ENCODE results near the gene HMMR.

Gene HMMR

GRCh38 chr5:163458778-163459385 is 1.6 kb upstream of the HMMR start:
- Histone ChIP-seq H3K36me3 (ENCODE audit: control insufficient read depth in 1 of 2, insufficient read depth in 2 of 2, low read length in 2 of 2) (peaks cover 4 to 25% of the 10 kb centered on the region in 2 donors), H3K27ac (ENCODE audit: low read length) (peak overlapping the region; percentile 99), H3K27me3 (ENCODE audit: low read depth, low read length) (no peaks in the 10 kb centered on the region), H3K4me3 (ENCODE audit: low read depth in 1 of 2, low read length in 2 of 2) (peak overlapping the region; percentile 77 to 84), H3K4me1 (ENCODE audit: control insufficient read depth in 1 of 2, insufficient read depth in 2 of 2, low read length in 2 of 2) (peaks cover 5 to 25% of the 10 kb centered on the region in 2 donors), H3K9me3 (ENCODE audit: control insufficient read depth in 1 of 2, low read length in 2 of 2) (no peaks in the 10 kb centered on the region)

- Histone ChIP-seq H3K27ac (ENCODE audit: low read length) (peak overlapping the region; percentile 99), H3K4me1 (ENCODE audit: control insufficient read depth in 1 of 2, insufficient read depth in 2 of 2, low read length in 2 of 2) (peaks cover 5 to 25% of the 10 kb centered on the region in 2 donors), H3K36me3 (ENCODE audit: control insufficient read depth in 1 of 2, insufficient read depth in 2 of 2, low read length in 2 of 2) (peaks cover 4 to 23% of the 10 kb centered on the region in 2 donors), H3K9me3 (ENCODE audit: control insufficient read depth in 1 of 2, low read length in 2 of 2) (no peaks in the 10 kb centered on the region), H3K27me3 (ENCODE audit: low read depth, low read length) (no peaks in the 10 kb centered on the region), H3K4me3 (ENCODE audit: low read depth in 1 of 2, low read length in 2 of 2) (peak overlapping the region; percentile 77 to 84)
These were observed 992 bp upstream of the HMMR start for GRCh38 chr5:163459462-163459818.

- peak within 1 kb of the TSS; percentile 99 for H3K27ac ChIP-seq (ENCODE audit: low read length)
- H3K36me3 ChIP-seq (ENCODE audit: control insufficient read depth in 1 of 2, insufficient read depth in 2 of 2, low read length in 2 of 2): peaks cover 4 to 18% of the 10 kb centered on the region in 2 donors
- no peaks in the 10 kb centered on the region for H3K27me3 ChIP-seq (ENCODE audit: low read depth, low read length)
- H3K9me3 ChIP-seq (ENCODE audit: control insufficient read depth in 1 of 2, low read length in 2 of 2): no peaks in the 10 kb centered on the region
- peak within 1 kb of the TSS; percentile 77 to 84 for H3K4me3 ChIP-seq (ENCODE audit: low read depth in 1 of 2, low read length in 2 of 2)
- H3K4me1 ChIP-seq (ENCODE audit: control insufficient read depth in 1 of 2, insufficient read depth in 2 of 2, low read length in 2 of 2): peaks cover 5 to 25% of the 10 kb centered on the region in 2 donors
These were observed 442 bp upstream of the HMMR start, which contains the start of gene NUDCD2 for GRCh38 chr5:163459819-163460561. Gene NUDCD2 (minus strand): TSS chr5:163460102. CDS start chr5:163460050, 52 bp downstream.

- Histone ChIP-seq H3K27ac (ENCODE audit: low read length) (no peak overlapping the region), H3K36me3 (ENCODE audit: control insufficient read depth in 1 of 2, insufficient read depth in 2 of 2, low read length in 2 of 2) (peaks cover 0 to 3% of the 10 kb centered on the region in 2 donors), H3K27me3 (ENCODE audit: low read depth, low read length) (no peaks in the 10 kb centered on the region), H3K4me1 (ENCODE audit: control insufficient read depth in 1 of 2, insufficient read depth in 2 of 2, low read length in 2 of 2) (peaks cover 5 to 23% of the 10 kb centered on the region in 2 donors), H3K4me3 (ENCODE audit: low read depth in 1 of 2, low read length in 2 of 2) (no peak overlapping the region), H3K9me3 (ENCODE audit: control insufficient read depth in 1 of 2, low read length in 2 of 2) (no peaks in the 10 kb centered on the region)
These were observed 2.6 kb downstream of the HMMR start for GRCh38 chr5:163463063-163463435.

- no peaks in the 10 kb centered on the region for H3K27me3 ChIP-seq (ENCODE audit: low read depth, low read length)
- no peak overlapping the region for H3K4me3 ChIP-seq (ENCODE audit: low read depth in 1 of 2, low read length in 2 of 2)
- no peaks in the 10 kb centered on the region for H3K4me1 ChIP-seq (ENCODE audit: control insufficient read depth in 1 of 2, insufficient read depth in 2 of 2, low read length in 2 of 2)
- no peak overlapping the region for H3K27ac ChIP-seq (ENCODE audit: low read length)
- no peaks in the 10 kb centered on the region for H3K9me3 ChIP-seq (ENCODE audit: control insufficient read depth in 1 of 2, low read length in 2 of 2)
- H3K36me3 ChIP-seq (ENCODE audit: control insufficient read depth in 1 of 2, insufficient read depth in 2 of 2, low read length in 2 of 2): no peaks in the 10 kb centered on the region
These were observed 7.2 kb downstream of the HMMR start for GRCh38 chr5:163467682-163468081.

- H3K9me3 ChIP-seq (ENCODE audit: control insufficient read depth in 1 of 2, low read length in 2 of 2): no peaks in the 10 kb centered on the region
- no peak overlapping the region for H3K27ac ChIP-seq (ENCODE audit: low read length)
- no peaks in the 10 kb centered on the region for H3K27me3 ChIP-seq (ENCODE audit: low read depth, low read length)
- H3K4me1 ChIP-seq (ENCODE audit: control insufficient read depth in 1 of 2, insufficient read depth in 2 of 2, low read length in 2 of 2): no peaks in the 10 kb centered on the region
- no peaks in the 10 kb centered on the region for H3K36me3 ChIP-seq (ENCODE audit: control insufficient read depth in 1 of 2, insufficient read depth in 2 of 2, low read length in 2 of 2)
- no peak overlapping the region for H3K4me3 ChIP-seq (ENCODE audit: low read depth in 1 of 2, low read length in 2 of 2)
These were observed 13.3 kb downstream of the HMMR start for GRCh38 chr5:163473635-163474243.

GRCh38 chr5:163475411-163475810 is 15.0 kb downstream of the HMMR start:
- Histone ChIP-seq H3K36me3 (ENCODE audit: control insufficient read depth in 1 of 2, insufficient read depth in 2 of 2, low read length in 2 of 2) (no peaks in the 10 kb centered on the region), H3K27ac (ENCODE audit: low read length) (no peak overlapping the region), H3K9me3 (ENCODE audit: control insufficient read depth in 1 of 2, low read length in 2 of 2) (no peaks in the 10 kb centered on the region), H3K4me1 (ENCODE audit: control insufficient read depth in 1 of 2, insufficient read depth in 2 of 2, low read length in 2 of 2) (no peaks in the 10 kb centered on the region), H3K27me3 (ENCODE audit: low read depth, low read length) (no peaks in the 10 kb centered on the region), H3K4me3 (ENCODE audit: low read depth in 1 of 2, low read length in 2 of 2) (no peak overlapping the region)

- no peak overlapping the region for H3K27ac ChIP-seq (ENCODE audit: low read length)
- H3K9me3 ChIP-seq (ENCODE audit: control insufficient read depth in 1 of 2, low read length in 2 of 2): no peaks in the 10 kb centered on the region
- H3K36me3 ChIP-seq (ENCODE audit: control insufficient read depth in 1 of 2, insufficient read depth in 2 of 2, low read length in 2 of 2): no peaks in the 10 kb centered on the region
- no peaks in the 10 kb centered on the region for H3K27me3 ChIP-seq (ENCODE audit: low read depth, low read length)
- H3K4me3 ChIP-seq (ENCODE audit: low read depth in 1 of 2, low read length in 2 of 2): no peak overlapping the region
- H3K4me1 ChIP-seq (ENCODE audit: control insufficient read depth in 1 of 2, insufficient read depth in 2 of 2, low read length in 2 of 2): no peaks in the 10 kb centered on the region
These were observed 17.9 kb downstream of the HMMR start for GRCh38 chr5:163478126-163478981.

- Histone ChIP-seq H3K27ac (ENCODE audit: low read length) (no peak overlapping the region), H3K27me3 (ENCODE audit: low read depth, low read length) (no peaks in the 10 kb centered on the region), H3K36me3 (ENCODE audit: control insufficient read depth in 1 of 2, insufficient read depth in 2 of 2, low read length in 2 of 2) (no peaks in the 10 kb centered on the region), H3K9me3 (ENCODE audit: control insufficient read depth in 1 of 2, low read length in 2 of 2) (no peaks in the 10 kb centered on the region), H3K4me1 (ENCODE audit: control insufficient read depth in 1 of 2, insufficient read depth in 2 of 2, low read length in 2 of 2) (no peaks in the 10 kb centered on the region), H3K4me3 (ENCODE audit: low read depth in 1 of 2, low read length in 2 of 2) (no peak overlapping the region)
These were observed 18.5 kb downstream of the HMMR start for GRCh38 chr5:163478982-163479271.

GRCh38 chr5:163489055-163489744 is 28.8 kb downstream of the HMMR start:
- H3K4me1 ChIP-seq (ENCODE audit: control insufficient read depth in 1 of 2, insufficient read depth in 2 of 2, low read length in 2 of 2): no peaks in the 10 kb centered on the region
- no peaks in the 10 kb centered on the region for H3K9me3 ChIP-seq (ENCODE audit: control insufficient read depth in 1 of 2, low read length in 2 of 2)
- H3K4me3 ChIP-seq (ENCODE audit: low read depth in 1 of 2, low read length in 2 of 2): no peak overlapping the region
- H3K36me3 ChIP-seq (ENCODE audit: control insufficient read depth in 1 of 2, insufficient read depth in 2 of 2, low read length in 2 of 2): no peaks in the 10 kb centered on the region
- H3K27me3 ChIP-seq (ENCODE audit: low read depth, low read length): no peaks in the 10 kb centered on the region
- no peak overlapping the region for H3K27ac ChIP-seq (ENCODE audit: low read length)

GRCh38 chr5:163489745-163490075 is 29.3 kb downstream of the HMMR start:
- H3K4me1 ChIP-seq (ENCODE audit: control insufficient read depth in 1 of 2, insufficient read depth in 2 of 2, low read length in 2 of 2): no peaks in the 10 kb centered on the region
- H3K27me3 ChIP-seq (ENCODE audit: low read depth, low read length): no peaks in the 10 kb centered on the region
- H3K36me3 ChIP-seq (ENCODE audit: control insufficient read depth in 1 of 2, insufficient read depth in 2 of 2, low read length in 2 of 2): no peaks in the 10 kb centered on the region
- no peaks in the 10 kb centered on the region for H3K9me3 ChIP-seq (ENCODE audit: control insufficient read depth in 1 of 2, low read length in 2 of 2)
- H3K27ac ChIP-seq (ENCODE audit: low read length): no peak overlapping the region
- H3K4me3 ChIP-seq (ENCODE audit: low read depth in 1 of 2, low read length in 2 of 2): no peak overlapping the region

Measured in muscle layer of duodenum (tissue), 2 donors.